Stimulated activated CD4-positive, alpha-beta T cell treated with anti-CD3 and anti-CD28 coated beads, Interleukin-15, amount 100 ng/mL, for 1 hour (primary cell): ENCODE data around the gene FNBP1.

ENCODE experiments used
- DNase-seq, 2 donors: peaks; one replicate each; pipeline ENCODE4 v3.0.0-alpha.2; 2020; ENCODE audit warnings: low read depth in 1 of 2, low spot score in 1 of 2

FNBP1 gene

GRCh38 chr9:129929496-129930125 lies 113.4 kb downstream of the FNBP1 start:
- DNase-seq, result no peak

- DNase-seq, result no peak
These were observed 119.4 kb downstream of the FNBP1 start for GRCh38 chr9:129923589-129923988.

- no peak for DNase-seq
These were observed 121.1 kb downstream of the FNBP1 start for GRCh38 chr9:129921905-129922304.

GRCh38 chr9:129919841-129920240 lies 123.1 kb downstream of the FNBP1 start:
- no peak for DNase-seq

- no peak for DNase-seq
These were observed 123.7 kb downstream of the FNBP1 start for GRCh38 chr9:129919277-129919676.

GRCh38 chr9:129918296-129918950 lies 124.6 kb downstream of the FNBP1 start:
- DNase-seq, result no peak

- no peak for DNase-seq
These were observed 126.3 kb downstream of the FNBP1 start for GRCh38 chr9:129916707-129917106.

GRCh38 chr9:129914051-129914450 lies 128.9 kb downstream of the FNBP1 start:
- no peak for DNase-seq

- DNase-seq, result no peak
These were observed 132.1 kb downstream of the FNBP1 start for GRCh38 chr9:129910628-129911567.

- no peak for DNase-seq
These were observed 133.1 kb downstream of the FNBP1 start for GRCh38 chr9:129909851-129910250.

GRCh38 chr9:129908906-129909305 lies 134.1 kb downstream of the FNBP1 start:
- DNase-seq, result no peak

GRCh38 chr9:129907201-129907600 lies 135.8 kb downstream of the FNBP1 start:
- DNase-seq, result no peak

- no peak for DNase-seq
These were observed 136.7 kb downstream of the FNBP1 start for GRCh38 chr9:129906298-129906697.

GRCh38 chr9:129904734-129905133 lies 138.3 kb downstream of the FNBP1 start:
- no peak for DNase-seq

- DNase-seq, result no peak
These were observed 140.3 kb downstream of the FNBP1 start for GRCh38 chr9:129902740-129903134.

- DNase-seq, result no peak
These were observed 140.8 kb downstream of the FNBP1 start for GRCh38 chr9:129901993-129902739.

GRCh38 chr9:129900263-129901027 lies 142.5 kb downstream of the FNBP1 start:
- DNase-seq, result no peak

GRCh38 chr9:129899620-129900019 lies 143.4 kb downstream of the FNBP1 start:
- no peak for DNase-seq

GRCh38 chr9:129898185-129898584 lies 144.8 kb downstream of the FNBP1 start:
- DNase-seq, result no peak

GRCh38 chr9:129897263-129897662 lies 145.7 kb downstream of the FNBP1 start:
- DNase-seq, result no peak
